SK-N-DZ (cell line): ENCODE measurements around the gene LMAN1L.

Experiments used
- DNase-seq: peaks from one replicate; pipeline ENCODE4 v3.0.0-alpha.2; 2015; ENCODE audit warnings: low spot score

The LMAN1L gene

GRCh38 chr15:74837482-74838136, 25.0 kb downstream of the LMAN1L start:
- no peak for DNase-seq

- no peak for DNase-seq
Measured at GRCh38 chr15:74838137-74838516, 25.5 kb downstream of the LMAN1L start.

- no peak for DNase-seq
Measured at GRCh38 chr15:74838746-74839525, 26.3 kb downstream of the LMAN1L start.

GRCh38 chr15:74839526-74840395, 27.1 kb downstream of the LMAN1L start:
- no peak for DNase-seq

- DNase-seq = no peak
Measured at GRCh38 chr15:74840851-74841775, 28.5 kb downstream of the LMAN1L start.

- no peak for DNase-seq
Measured at GRCh38 chr15:74841891-74842373, 29.3 kb downstream of the LMAN1L start.

GRCh38 chr15:74842581-74843444, 30.2 kb downstream of the LMAN1L start, which contains the start of gene ULK3:
Gene ULK3, minus strand, starts transcription at chr15:74843156. Its CDS starts 51 bp downstream, at chr15:74843105.
- peak; percentile 91 for DNase-seq

- no peak for DNase-seq
Measured at GRCh38 chr15:74843445-74843828, 30.8 kb downstream of the LMAN1L start.

- no peak for DNase-seq
Measured at GRCh38 chr15:74843891-74844299, 31.3 kb downstream of the LMAN1L start.

GRCh38 chr15:74844319-74845207, 31.9 kb downstream of the LMAN1L start:
- DNase-seq = no peak

GRCh38 chr15:74845208-74845568, 32.6 kb downstream of the LMAN1L start:
- no peak for DNase-seq

GRCh38 chr15:74845581-74845980, 32.9 kb downstream of the LMAN1L start:
- DNase-seq = no peak

GRCh38 chr15:74847432-74847831, 34.8 kb downstream of the LMAN1L start:
- no peak for DNase-seq

- DNase-seq = no peak
Measured at GRCh38 chr15:74850393-74850792, 37.8 kb downstream of the LMAN1L start.

GRCh38 chr15:74851960-74852359, 39.3 kb downstream of the LMAN1L start:
- no peak for DNase-seq

GRCh38 chr15:74854453-74855022, 41.9 kb downstream of the LMAN1L start:
- DNase-seq = no peak

- DNase-seq = no peak
Measured at GRCh38 chr15:74855857-74856256, 43.2 kb downstream of the LMAN1L start.

GRCh38 chr15:74856537-74856936, 43.9 kb downstream of the LMAN1L start:
- no peak for DNase-seq
